ENCODE measurements around the gene EXOC1.

GRCh38 chr4:55912249-55912648 is 58.8 kb downstream of the EXOC1 start:
- TF ChIP-seq, protein P1, sequence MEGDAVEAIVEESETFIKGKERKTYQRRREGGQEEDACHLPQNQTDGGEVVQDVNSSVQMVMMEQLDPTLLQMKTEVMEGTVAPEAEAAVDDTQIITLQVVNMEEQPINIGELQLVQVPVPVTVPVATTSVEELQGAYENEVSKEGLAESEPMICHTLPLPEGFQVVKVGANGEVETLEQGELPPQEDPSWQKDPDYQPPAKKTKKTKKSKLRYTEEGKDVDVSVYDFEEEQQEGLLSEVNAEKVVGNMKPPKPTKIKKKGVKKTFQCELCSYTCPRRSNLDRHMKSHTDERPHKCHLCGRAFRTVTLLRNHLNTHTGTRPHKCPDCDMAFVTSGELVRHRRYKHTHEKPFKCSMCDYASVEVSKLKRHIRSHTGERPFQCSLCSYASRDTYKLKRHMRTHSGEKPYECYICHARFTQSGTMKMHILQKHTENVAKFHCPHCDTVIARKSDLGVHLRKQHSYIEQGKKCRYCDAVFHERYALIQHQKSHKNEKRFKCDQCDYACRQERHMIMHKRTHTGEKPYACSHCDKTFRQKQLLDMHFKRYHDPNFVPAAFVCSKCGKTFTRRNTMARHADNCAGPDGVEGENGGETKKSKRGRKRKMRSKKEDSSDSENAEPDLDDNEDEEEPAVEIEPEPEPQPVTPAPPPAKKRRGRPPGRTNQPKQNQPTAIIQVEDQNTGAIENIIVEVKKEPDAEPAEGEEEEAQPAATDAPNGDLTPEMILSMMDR (IDR thresholded peaks at IDR 0.05): no peak
- TF ChIP-seq POLR2A (IDR thresholded peaks at IDR 0.05) (no peak), POLR2AphosphoS5 (IDR thresholded peaks at IDR 0.05) (no peak)

All from prostate gland (tissue), 2 donors.